Measurements from ENCODE around the gene EVX1. TPM values are rescaled to one million over a fixed set of nuclear protein-coding genes. Genes with fewer than 3 reads are reported as not detected.

The EVX1 gene
- polyA plus RNA-seq, 1 donor (not counting 4 experiments of a cell fraction or from before 2014, with no cell fraction given) = not detected

DNA sequence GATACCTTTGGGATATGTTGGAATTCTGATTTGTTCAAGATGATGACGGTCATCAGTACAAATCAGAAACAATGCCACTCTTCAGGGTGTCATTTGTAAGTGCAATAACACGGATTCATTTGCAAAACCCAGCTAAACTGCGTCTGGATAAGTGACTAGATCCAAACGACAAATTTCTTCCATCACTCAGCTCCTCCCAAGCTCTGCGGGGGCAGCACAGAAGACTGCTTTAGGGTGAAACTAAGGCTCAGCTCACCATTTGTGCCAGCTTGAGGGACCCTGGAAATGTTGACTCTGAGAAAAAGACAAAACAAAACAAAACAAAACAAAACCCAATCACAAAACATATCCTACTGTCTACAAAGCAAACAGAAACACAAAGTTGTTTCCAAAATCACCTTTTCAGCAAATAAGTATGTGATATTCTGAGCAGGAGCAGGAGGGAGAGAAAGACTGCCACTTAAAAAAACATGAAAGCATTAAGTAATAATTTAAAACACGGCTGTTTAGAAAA, 8.0 kb downstream of the EVX1 start:
- H3K9me3 ChIP-seq (ENCODE audit: control insufficient read depth, low read depth, low read length) = no peaks in the 10 kb centered on the region
- H3K27ac ChIP-seq (ENCODE audit: control insufficient read depth, insufficient read depth, low read length) = no peak overlapping the region
- TF ChIP-seq, protein P1, sequence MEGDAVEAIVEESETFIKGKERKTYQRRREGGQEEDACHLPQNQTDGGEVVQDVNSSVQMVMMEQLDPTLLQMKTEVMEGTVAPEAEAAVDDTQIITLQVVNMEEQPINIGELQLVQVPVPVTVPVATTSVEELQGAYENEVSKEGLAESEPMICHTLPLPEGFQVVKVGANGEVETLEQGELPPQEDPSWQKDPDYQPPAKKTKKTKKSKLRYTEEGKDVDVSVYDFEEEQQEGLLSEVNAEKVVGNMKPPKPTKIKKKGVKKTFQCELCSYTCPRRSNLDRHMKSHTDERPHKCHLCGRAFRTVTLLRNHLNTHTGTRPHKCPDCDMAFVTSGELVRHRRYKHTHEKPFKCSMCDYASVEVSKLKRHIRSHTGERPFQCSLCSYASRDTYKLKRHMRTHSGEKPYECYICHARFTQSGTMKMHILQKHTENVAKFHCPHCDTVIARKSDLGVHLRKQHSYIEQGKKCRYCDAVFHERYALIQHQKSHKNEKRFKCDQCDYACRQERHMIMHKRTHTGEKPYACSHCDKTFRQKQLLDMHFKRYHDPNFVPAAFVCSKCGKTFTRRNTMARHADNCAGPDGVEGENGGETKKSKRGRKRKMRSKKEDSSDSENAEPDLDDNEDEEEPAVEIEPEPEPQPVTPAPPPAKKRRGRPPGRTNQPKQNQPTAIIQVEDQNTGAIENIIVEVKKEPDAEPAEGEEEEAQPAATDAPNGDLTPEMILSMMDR (optimal IDR thresholded peaks at IDR 0.05 in 1 of 3, IDR thresholded peaks at IDR 0.05 in 1 of 3, conservative IDR thresholded peaks at IDR 0.05 in 1 of 3; ENCODE audit: extremely low read depth in 1 of 3, insufficient read depth in 2 of 3, low read length in 3 of 3) = no peak
- TF ChIP-seq EZH2 (IDR thresholded peaks at IDR 0.05; ENCODE audit: low read length) = no peak
- peaks cover 11% of the 10 kb centered on the region for H3K4me1 ChIP-seq (ENCODE audit: control insufficient read depth, extremely low read depth, insufficient read depth, low read length)
- no peak overlapping the region for H2AFZ ChIP-seq (ENCODE audit: control insufficient read depth, low read length)
- DNase-seq (ENCODE audit: low read depth, low spot score) (no peak), FAIRE-seq (no peak)
- dilution Hi-C loops (cut with MboI; ENCODE audit: extremely low pct_ligation_motif_present, low sequenced_read_pairs) = no loop called here
- H3K9ac ChIP-seq (ENCODE audit: control insufficient read depth, extremely low read depth, insufficient read depth, low read length) = no peak overlapping the region
- no peak overlapping the region for H3K4me3 ChIP-seq (ENCODE audit: control insufficient read depth in 2 of 3, extremely low read depth in 1 of 3, insufficient read depth in 2 of 3, low read depth in 1 of 3, low read length in 3 of 3)
- H3K79me2 ChIP-seq (ENCODE audit: control insufficient read depth, insufficient read depth, low read length) = no peaks in the 10 kb centered on the region
- peaks cover 7% of the 10 kb centered on the region for H4K20me1 ChIP-seq (ENCODE audit: control insufficient read depth, extremely low read depth, insufficient read depth, low read length)
- peaks cover 88% of the 10 kb centered on the region for H3K27me3 ChIP-seq (ENCODE audit: control insufficient read depth, extremely low read depth, insufficient read depth, low read length)
- H3K4me2 ChIP-seq (ENCODE audit: control insufficient read depth, extremely low read depth, insufficient read depth, low read depth, low read length) = no peak overlapping the region
- H3K36me3 ChIP-seq (ENCODE audit: control insufficient read depth in 2 of 2, extremely low read depth in 1 of 2, insufficient read depth in 2 of 2, low read length in 2 of 2) = no peaks in the 10 kb centered on the region
- H3K9me1 ChIP-seq (ENCODE audit: control insufficient read depth, extremely low read depth, insufficient read depth, low read length) = no peaks in the 10 kb centered on the region

DNA sequence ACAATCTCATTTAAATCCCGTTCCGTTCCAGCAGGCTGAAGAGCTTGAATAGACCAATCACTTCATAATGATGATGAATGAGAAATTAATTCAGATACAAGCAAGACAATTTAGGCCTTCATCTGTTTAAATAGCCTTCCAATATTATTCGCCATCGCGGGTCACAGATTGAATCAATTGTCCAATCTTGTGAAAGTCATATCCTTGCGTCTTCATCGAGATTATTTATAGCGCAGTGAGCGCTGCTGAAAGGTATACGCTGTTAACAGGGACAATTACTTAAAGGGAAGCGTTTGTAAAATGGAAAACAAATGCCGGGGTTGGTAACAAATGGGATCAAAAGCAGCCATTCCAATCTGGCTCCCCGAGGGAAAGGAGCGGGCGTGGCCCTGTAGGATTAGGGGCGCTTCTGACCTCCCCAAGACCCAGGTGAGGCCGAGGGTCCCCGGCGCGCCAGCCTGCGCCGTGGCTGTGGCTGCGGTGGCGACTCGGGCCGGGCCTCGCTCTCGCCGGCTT, 8.6 kb downstream of the EVX1 start:
- dilution Hi-C loops (cut with MboI; ENCODE audit: extremely low pct_ligation_motif_present, low sequenced_read_pairs) = no loop called here
- Histone ChIP-seq H3K27me3 (ENCODE audit: control insufficient read depth, extremely low read depth, insufficient read depth, low read length) (peaks cover 82% of the 10 kb centered on the region), H2AFZ (ENCODE audit: control insufficient read depth, low read length) (no peak overlapping the region), H3K9me3 (ENCODE audit: control insufficient read depth, low read depth, low read length) (no peaks in the 10 kb centered on the region), H3K4me3 (ENCODE audit: control insufficient read depth in 2 of 3, extremely low read depth in 1 of 3, insufficient read depth in 2 of 3, low read depth in 1 of 3, low read length in 3 of 3) (peak overlapping the region in 1 of 3 experiments; percentile 15), H3K79me2 (ENCODE audit: control insufficient read depth, insufficient read depth, low read length) (no peaks in the 10 kb centered on the region), H3K4me2 (ENCODE audit: control insufficient read depth, extremely low read depth, insufficient read depth, low read depth, low read length) (peak overlapping the region; percentile 28), H3K27ac (ENCODE audit: control insufficient read depth, insufficient read depth, low read length) (no peak overlapping the region), H3K36me3 (ENCODE audit: control insufficient read depth in 2 of 2, extremely low read depth in 1 of 2, insufficient read depth in 2 of 2, low read length in 2 of 2) (no peaks in the 10 kb centered on the region), H4K20me1 (ENCODE audit: control insufficient read depth, extremely low read depth, insufficient read depth, low read length) (peaks cover 7% of the 10 kb centered on the region), H3K9me1 (ENCODE audit: control insufficient read depth, extremely low read depth, insufficient read depth, low read length) (no peaks in the 10 kb centered on the region), H3K9ac (ENCODE audit: control insufficient read depth, extremely low read depth, insufficient read depth, low read length) (no peak overlapping the region), H3K4me1 (ENCODE audit: control insufficient read depth, extremely low read depth, insufficient read depth, low read length) (peaks cover 10% of the 10 kb centered on the region)
- no peak for DNase-seq (ENCODE audit: low read depth, low spot score)
- peak; percentile 97 for TF ChIP-seq EZH2 (IDR thresholded peaks at IDR 0.05; ENCODE audit: low read length)
- TF ChIP-seq, protein P1 (optimal IDR thresholded peaks at IDR 0.05 in 1 of 3, IDR thresholded peaks at IDR 0.05 in 1 of 3, conservative IDR thresholded peaks at IDR 0.05 in 1 of 3; ENCODE audit: extremely low read depth in 1 of 3, insufficient read depth in 2 of 3, low read length in 3 of 3) = no peak
- FAIRE-seq = no peak

Measured in keratinocyte (primary cell).